NCI-H524 treated with DMSO at 0.1 percent for 48 hours (cell line): ENCODE measurements around the gene IQCN.

Experiments
- DNase-seq: peaks from one replicate; lab custom pipeline; 2025; lab: John Stamatoyannopoulos, UW

IQCN gene

DNA sequence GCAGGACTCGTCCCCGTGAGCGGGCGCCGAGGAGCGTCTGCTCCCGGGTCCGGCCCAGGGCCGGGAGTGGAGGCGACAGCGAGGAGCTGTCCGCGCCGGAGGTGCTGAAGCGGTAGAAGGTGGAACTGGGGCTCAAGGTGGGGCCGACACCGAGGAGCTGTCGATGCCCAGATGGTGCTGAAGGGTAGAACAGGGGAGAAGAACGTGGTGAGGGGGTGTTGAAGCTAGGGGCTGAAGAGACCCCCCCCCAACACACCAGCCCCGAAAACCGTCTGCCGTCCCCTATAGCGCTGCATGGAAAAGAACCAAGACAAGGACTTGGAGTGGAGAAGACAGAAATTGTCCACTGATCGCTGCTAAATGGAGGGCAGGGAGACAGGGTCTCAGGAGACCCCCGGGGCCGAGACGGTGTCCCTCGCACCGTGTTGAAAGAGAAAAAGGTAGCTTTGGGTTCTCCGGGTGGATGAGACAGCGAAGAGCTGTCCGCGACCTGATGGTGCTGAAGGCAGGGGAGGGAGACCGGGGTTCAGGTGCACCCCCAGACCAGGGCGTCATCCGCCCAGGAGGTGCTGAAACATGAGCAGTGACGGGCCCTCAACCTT lies 40.9 kb downstream of the IQCN start:
- DNase-seq, result no peak

DNA sequence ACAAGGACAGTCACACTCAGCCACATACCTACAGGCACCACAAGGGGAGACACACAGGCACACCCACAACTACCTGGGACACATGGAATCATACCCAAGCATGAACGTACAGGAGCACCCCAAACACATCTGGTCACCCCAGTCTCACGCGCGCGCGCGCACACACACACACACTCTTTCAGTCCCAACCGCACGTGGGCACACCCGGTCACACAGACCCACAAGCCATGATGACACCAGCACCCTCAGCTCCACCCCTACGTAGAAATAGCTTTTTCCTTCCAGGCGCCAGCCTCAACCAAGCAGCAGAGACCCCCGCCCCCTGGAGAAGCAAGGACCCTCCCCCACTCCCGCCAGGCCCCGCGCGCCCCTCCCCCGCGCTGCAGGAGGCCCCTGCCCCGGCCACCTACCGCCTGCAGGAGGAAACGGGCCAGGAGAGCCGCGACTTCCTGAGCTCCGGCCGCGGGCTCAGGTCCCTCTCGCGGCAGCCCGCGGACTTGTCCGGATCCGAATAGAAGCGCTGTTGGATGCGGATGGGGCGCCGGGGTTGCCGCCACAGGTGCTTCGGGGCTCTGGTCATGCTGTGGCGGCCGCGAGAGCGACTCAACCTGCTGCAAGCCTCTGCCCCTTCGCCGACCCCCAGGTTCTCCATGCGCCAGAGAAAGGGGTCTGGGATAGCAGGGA lies 41.6 kb downstream of the IQCN start:
- DNase-seq, result no peak

DNA sequence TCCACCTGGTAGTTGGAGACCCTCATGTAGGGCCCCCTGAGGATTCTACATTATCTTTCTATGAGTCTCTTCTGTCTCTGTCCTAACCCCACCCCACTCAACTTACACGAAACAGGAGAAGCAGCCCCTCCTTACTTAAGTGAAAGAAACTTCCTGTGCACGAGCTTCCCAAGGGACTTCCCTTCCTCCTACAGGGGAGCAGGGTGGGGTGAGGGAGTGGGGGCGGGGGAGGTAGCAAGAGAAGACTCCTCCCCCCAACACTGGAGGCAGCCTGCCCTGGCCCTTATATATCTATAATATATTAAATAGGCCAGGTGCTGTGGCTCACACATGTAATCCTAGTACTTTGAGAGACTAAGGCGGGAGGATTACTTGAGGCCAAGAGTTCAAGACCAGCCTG lies 42.5 kb downstream of the IQCN start:
- no peak for DNase-seq

DNA sequence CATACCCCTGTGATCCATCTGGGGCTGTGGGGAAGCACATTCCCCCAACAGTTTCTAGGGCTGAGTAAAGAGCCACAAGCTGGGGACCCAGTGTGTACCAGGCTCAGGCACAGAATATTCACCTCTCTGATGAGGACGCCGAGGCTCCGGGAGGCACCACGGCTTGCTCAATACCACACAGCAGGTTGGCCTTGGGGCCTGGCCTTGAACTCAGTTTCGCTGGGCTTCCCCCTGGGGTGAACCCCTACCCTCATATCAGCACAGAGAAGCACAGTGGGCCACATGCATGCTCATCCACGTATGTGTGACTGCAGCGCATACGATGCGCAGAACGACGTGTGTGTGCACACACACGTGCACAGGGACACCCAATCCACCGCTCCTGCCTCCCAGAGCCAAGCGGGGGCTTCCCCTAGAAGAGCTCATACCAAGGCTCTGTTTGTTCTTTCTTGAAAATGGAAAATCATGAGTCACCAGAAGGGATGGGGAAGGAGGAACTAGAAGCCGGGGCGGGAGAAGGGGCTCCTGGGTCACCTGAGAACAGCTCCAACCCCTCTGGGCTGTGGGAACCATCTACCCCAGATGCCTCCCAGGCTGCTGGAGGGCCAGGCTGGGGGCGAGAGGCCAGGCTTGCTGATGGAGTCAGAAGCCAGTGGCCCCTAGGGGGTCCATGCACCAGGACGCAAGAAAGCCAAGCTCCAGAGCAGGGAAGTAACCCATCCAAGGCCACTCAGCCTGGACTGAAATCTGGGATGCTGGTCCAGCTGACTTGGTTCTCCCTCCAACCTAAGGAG lies 43.1 kb downstream of the IQCN start:
- no peak for DNase-seq

DNA sequence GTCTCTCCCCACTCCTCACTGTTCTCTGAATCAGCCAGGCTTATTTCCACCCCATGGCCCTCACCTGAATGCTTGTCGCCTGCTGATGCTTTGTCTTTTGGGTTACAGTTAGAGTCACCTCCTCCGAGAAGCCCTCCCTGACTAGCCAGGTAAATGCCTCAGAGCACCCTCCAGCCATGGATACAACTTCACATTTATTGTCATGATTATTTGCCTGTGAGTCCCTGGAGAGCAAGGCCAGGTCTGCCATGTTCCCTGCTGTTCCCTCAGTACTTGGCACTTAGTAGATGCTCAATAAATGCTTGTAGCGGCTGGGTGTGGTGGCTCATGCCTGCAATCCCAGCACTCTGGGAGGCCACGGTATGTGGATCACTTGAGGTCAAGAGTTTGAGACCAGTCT lies 44.3 kb downstream of the IQCN start:
- no peak for DNase-seq

DNA sequence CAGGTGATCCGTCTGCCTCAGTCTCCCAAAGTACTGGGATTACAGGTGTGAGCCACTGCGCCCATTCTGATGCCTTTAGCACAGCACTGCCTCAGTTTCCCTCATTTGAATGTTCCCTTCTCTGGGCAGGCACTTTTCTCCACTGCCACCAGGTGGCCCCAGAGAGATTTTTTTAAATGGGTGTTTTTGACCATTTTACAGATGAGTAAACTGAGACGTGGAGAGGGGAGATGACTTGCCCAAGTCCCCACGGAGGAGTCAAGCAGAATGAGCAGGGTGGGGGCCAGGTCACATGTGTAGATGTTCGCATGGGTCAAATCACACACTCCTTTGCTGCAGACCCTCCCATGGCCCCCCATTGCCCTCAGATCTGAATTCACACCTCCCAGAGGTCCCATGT lies 44.8 kb downstream of the IQCN start:
- no peak for DNase-seq

DNA sequence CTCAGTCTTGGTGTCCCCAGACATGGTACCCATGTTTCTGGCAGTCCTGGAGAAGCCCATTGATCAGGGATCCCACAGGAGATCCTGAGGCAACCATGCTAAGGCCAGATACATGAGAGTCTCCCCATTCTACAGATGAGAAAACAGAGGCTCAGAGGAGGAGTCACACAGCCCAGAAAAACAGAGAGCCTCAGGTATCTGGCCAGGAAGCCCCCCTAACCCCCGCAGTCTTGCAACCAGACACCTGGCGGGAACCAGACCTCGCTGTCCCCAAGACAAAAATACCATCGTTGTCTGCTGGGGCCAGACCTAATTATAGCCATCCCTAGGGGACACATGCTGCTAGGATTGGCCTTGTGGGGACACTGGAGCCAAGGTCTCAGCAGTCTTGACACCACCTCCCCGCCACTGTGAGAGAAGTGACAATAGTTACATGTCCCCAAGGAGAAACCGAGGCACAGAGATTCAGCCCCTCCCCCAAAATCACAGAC lies 46.4 kb downstream of the IQCN start:
- no peak for DNase-seq

DNA sequence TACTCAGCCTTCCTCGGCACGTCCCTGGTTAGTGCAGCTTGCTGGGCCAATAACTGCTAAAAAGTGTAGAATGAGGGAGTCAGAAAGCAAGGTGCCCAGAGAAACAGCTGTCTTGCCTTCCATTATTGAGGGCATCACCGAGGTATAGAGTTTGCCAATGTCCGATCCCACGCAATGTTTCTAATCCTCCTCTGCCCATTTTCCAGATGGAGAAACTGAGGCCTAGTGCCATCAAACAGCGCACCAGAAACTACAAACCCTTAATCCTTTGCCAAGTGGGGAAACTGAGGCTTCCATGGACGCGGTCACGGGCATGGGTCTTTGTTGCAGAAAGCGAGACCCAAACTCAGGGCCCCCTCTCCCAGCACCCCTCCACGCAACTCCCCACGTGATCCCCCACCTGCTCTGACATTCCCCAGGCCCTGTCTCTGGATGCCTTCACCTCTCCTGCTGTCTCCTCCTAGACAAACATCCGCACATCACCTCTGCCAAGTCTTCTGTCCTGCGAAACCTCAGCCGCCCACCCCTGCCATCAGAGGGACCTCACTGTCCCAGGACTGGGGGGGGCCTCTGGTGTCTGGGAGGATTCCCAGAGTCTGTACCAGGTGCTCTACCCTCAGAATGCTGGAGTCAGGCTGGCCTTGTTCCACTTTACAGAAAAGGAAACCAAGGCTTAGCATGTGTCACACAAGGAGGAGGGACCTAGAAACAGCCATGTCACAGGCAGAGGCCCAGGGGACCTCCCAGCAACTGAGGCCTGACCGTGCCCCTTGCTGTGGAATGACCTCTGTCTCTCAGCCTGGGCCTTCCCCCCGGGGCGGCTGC lies 47.1 kb downstream of the IQCN start:
- DNase-seq, result no peak

DNA sequence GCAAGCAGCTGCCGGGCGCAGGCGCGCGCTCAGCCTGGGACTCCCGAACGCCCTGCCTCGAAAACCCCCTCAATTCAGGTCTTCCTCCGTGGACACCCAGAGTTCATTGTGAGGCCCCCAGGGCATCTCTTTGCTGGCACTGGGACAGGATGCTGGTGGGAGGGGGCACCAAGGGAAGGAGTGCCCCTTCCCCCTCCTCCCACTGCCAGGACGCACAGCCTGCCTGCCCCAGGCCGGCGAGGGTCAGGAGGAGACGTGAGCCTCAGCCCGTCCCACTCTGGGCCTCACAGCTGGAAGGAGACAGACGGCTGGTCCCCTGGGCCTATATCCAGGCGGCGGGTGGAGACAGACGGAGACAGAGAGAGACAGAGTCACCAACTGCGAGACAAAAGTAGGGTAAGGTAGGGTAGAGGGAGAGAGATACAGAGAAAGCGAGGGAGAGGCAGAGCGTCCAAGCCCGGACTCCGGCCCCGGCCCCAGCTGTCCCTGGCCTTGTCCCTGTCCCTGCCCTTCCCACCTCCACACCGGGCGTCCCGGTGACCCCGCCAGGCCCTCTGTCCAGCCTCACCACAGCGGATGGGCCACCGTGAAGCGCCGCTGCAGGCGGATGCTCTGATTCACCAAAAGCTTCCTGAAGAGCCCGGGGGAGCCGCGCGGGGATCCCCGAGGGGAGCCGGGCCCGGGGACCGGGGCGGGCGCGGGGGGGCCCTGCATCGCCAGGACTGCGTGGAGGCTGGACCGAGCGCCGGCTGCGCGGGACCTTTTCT lies 48.4 kb downstream of the IQCN start, which contains the start of gene PDE4C:
PDE4C (minus strand) TSS at position 737 of the 767 bp plus-strand sequence; CDS start at position 714, 23 bp downstream.
- peak; percentile 35 for DNase-seq

DNA sequence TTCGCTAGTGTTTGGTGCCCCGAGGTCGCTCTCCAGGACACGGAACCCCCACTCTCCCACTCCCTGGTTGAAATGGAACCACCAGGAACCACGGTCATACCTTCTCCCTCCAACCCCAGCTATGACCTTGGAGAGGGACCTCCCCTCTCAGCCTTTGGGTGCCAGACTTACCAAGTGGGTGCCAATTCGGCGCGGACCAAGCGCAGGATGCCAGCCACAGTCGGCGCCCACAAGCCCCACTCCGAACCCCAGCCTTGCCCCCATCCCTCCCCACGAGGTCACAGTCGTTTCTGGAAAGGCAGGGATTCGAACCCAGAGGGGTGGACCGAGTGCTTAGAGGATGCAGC lies 48.9 kb downstream of the IQCN start:
- no peak for DNase-seq

DNA sequence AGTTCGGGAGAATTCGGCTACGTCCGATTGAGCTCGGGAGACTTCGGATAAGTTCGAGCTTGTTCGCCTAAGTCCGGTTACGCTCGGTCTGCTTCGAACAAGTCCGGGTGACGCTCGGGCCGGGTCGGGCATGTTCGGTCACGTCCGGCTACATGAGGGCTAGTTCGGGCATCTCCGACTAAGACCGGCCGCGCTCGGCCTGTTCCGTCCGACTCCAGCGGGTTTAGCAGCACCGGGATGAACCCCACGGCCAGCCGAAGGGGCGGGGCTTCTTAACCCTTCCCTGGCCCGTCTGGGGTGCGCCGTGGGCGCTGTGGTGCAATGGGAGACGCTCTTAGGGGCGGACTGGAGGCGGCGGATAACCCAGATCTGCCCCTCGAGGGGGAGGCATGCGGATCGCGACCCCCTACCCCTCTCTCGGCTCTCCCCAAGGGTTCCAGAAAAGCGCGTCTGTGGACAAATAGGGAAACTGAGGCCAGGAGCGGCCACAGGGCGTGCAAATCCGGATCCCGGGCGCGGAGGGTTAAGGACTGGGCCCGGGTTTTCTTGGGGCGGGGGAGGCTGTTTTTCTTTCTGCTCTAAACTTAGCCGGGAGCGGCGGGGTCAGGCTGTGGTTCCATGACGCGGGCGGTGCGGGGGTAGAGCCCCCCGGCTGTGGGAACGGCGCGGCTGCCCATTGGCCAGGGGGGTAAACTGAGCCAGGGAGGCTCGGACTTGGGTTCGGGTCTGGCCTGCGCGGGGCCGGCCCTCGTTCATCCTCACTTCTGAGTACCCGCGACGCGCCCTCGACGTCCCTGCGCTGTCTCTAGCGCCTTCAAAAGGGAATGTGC lies 49.5 kb downstream of the IQCN start:
- peak; percentile 79 for DNase-seq

DNA sequence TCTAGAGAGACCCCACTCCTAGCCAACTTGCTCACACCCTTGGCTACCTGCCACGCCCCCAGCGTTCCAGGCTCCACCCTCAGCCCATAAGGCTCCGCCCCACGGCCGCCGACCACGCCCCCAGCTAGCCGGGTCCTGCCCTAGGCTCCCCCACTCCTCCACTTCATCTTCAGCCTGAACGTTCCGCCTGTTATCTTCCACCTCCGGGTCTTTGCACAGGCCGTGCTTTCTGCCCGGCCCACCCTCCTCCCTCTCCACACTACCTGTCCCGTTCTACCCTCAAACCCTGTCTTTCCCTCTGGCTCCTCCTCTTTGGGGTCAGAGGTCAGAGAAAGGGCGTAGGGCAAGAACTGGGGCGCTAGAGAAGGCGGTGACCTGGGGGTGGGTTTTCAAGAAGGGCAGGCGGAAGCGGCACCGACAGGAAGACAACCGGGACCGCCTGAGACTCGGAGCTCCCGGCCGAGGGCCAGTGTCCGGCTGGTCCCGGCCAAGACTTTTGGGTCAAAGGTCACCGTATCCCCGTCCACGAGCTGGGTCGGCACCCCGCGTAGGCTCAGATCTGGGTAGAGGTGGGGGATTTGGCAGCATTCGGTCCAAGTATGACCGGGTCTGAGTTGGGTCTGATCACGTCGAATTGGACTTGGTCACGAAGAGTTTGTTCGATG lies 50.3 kb downstream of the IQCN start:
- no peak for DNase-seq

DNA sequence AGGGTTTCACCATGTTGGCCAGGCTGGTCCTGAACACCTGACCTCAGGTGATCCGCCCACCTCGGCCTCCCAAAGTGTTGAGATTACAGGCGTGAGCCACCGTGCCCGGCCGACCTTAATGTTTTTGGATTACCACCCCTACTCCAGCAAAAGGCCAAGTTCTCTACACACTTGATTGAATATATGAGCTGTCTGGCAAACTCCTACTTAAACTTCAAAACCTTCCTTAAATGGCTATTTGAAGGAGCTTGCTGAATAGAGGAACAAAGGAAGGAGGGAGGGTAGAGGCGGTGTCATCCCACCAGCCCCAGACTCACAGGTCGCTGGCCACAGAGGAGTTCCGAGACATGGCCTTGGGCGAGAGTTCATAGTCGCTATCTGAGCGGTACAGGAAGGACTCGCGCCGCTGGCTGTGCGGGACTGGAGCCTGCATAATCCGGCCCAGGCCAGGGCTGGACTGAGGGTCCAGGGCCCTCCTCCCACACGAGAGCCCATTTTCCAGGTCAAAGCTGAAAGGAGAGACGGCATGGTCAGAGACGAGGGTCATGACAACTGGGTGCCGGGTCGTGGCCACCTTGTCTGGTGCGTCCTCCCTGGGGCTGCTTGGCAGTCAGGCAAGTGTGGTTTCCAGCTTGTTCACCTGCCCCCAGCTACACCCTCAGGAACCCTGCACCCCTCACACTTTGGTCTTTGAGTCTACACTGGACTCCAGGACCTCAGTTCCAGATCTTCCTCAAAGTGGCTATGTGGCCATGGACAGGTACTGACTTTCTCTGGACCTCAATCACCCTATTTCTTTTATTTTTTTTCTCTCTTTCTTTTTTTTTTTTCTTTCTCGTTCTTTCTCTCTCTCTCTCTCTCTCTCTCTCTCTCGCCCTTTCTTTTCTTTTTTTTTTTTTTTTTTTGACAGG lies 52.2 kb downstream of the IQCN start:
- no peak for DNase-seq

DNA sequence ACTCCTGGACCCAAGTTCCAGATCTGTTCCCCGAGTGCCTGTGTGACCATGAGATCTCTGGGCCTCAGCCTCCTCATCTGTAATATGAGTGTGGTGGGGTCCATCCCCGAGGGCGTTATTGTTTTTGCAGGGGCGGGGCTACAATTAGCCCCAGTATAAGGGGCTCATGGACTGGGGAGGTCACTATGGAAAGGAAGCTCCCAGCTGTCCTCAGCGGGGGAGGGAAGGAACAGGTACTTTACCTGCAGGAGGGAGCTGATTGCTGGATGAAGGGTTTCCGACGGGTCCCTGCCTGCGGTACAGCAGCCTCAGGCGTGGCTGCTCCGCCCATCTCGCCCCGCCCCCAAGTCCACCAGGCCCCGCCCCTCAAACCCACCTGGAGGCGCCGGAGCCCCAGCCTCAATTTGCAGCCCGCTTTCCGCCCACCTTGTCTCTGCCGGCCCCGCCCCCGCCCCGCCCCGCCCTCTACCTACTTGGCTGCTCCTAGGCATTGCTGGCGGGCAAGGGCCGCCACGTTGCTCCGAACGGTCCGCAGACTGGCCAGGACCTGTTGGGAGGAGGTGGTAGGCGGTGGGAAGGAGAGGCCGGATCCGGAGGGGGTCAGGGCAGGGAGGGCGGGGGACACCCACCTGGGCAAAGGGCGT lies 53.5 kb downstream of the IQCN start:
- DNase-seq, result no peak

DNA sequence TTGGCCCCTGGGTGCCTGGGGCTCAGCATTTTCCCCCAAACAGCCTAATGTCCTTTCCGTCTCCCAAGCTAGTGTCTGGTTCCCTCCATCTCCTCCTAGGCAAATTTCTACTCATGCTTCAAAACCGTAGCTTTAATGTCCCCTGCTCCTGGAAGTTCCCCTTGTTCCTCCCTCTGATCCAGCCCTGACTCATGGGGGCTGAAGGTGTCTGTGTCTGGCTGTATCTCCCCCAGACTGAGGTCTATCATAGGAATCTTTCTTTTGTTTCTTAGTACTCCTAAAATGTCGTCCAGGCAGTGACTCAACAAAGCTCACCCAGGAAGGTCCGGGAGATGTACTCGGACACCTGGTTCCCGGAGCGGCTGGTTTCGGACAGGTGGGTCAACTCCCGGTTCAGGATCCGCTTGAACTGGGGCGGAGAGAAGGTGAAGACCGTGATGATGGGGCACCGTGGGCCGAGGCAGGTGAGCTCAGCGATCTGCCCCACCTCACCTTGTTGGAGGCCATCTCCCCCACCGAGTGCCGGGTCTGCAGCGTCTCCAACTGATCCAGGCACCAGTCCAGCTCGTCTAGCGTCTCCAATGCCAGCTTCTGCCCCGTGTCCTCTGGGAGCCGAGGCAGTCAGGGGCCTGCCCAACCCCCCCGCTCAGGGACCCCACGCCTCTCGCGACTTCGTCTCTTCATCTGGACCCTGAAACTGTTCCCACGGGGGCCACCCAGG lies 54.2 kb downstream of the IQCN start:
- no peak for DNase-seq

DNA sequence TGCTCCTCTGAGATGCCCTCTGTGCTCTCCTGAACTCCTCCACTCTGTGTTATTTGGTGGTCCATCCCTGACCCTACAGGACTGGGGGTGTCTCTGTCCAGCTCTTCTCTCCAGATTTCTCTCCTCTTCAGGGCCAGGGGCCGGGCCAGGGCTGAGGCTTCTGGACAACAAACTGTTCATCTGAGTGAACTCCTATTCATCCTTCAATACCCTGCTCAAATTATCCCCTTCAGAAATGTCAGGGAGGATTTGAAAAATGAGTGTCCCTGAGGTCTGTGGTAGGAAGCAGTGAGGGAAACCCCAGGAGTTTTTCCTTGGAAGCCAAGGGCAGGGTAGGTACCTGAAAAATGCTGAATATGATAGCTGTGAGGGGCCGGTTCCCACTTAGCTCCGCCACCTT lies 55.7 kb downstream of the IQCN start:
- DNase-seq, result no peak

DNA sequence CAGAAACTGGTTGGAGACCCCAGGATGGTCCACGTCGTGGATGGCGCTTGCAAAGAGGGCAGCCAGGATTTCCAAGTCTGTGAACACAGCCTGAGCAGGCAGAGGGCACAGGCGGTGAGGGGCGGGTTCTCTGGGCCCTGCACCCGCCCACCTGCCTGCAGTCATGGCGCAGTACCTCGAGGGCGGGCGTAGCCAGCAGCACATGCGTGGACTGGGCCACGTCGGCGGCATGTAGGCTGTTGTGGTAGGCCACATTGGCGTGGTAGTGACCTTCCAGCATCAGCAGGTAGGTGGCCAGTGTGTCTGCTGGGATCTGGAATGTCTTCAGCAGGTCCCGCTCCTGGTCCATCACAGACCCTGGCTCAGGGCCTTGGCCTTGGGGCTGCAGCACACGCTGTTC lies 56.1 kb downstream of the IQCN start:
- no peak for DNase-seq

DNA sequence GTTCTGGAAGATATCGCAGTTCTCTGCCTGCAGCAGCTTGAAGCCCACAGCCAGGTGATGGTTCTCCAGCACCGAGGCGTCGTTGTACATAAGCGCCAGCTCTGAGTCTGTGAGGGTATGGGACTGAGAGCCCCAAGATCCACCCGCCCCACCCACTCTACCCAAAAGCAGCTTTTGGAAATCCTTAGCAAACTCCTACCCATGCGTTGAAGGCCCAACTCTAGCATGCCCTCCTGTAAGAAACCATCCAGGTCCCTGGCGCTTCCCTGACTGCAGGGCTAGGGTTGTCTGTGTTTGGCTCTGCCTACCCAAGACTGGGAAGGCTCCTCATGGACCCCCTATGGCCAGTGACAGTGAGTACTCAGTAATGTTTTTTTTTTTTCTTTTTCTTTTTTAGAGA lies 57.5 kb downstream of the IQCN start:
- no peak for DNase-seq
